Endothelial cell (in vitro differentiated cells): Measurements from ENCODE around the gene HDAC4. TPM values are rescaled to one million over a fixed set of nuclear protein-coding genes. Genes with fewer than 3 reads are reported as not detected.

Experiments used
- DNase-seq: peaks from one replicate; pipeline ENCODE4 v3.0.0; 2021; ENCODE audit warnings: low spot score
- H3K27ac Mint-ChIP-seq: one replicate; pipeline ENCODE4 v1.8.0; 2021; ENCODE audit warnings: mixed read lengths, inconsistent platforms; ENCODE audit not compliant: unreplicated experiment
- H3K27me3 Mint-ChIP-seq: one replicate; pipeline ENCODE4 v1.8.0; 2021; ENCODE audit warnings: mild to moderate bottlenecking, moderate library complexity, mixed read lengths, inconsistent platforms; ENCODE audit not compliant: unreplicated experiment
- H3K36me3 Mint-ChIP-seq: one replicate; pipeline ENCODE4 v1.8.0; 2021; ENCODE audit warnings: mild to moderate bottlenecking, low read depth, mixed read lengths, inconsistent platforms; ENCODE audit not compliant: unreplicated experiment
- H3K4me1 Mint-ChIP-seq: one replicate; pipeline ENCODE4 v1.8.0; 2021; ENCODE audit warnings: mild to moderate bottlenecking, mixed read lengths, inconsistent platforms; ENCODE audit not compliant: unreplicated experiment
- H3K4me3 Mint-ChIP-seq: one replicate; pipeline ENCODE4 v1.8.0; 2021; ENCODE audit warnings: mild to moderate bottlenecking, mixed read lengths, inconsistent platforms; ENCODE audit not compliant: unreplicated experiment
- H3K9me3 Mint-ChIP-seq: one replicate; pipeline ENCODE4 v1.8.0; 2021; ENCODE audit warnings: mixed read lengths, inconsistent platforms; ENCODE audit not compliant: unreplicated experiment
- total RNA-seq: library from RNA; stranded (reverse); fragmentation: NEBNext Ultra II Directional; extraction: Animal tissue kit (Norgen Biotek cat#: 25700); gene quantifications from one replicate; pipeline ENCODE4 v1.2.1, GENCODE V29; 2021; ENCODE audit not compliant: unreplicated experiment
- TF ChIP-seq, protein P1 (sequence below): fragments of 200-600 bp; sonication (generic); IDR thresholded peaks from one replicate; pipeline ENCODE4 v1.5.0; 2021; ENCODE audit warnings: antibody characterized with exemption; ENCODE audit not compliant: unreplicated experiment

Gene HDAC4
- total RNA-seq, 1 donor from 2014 or later = 26.0 TPM

DNA sequence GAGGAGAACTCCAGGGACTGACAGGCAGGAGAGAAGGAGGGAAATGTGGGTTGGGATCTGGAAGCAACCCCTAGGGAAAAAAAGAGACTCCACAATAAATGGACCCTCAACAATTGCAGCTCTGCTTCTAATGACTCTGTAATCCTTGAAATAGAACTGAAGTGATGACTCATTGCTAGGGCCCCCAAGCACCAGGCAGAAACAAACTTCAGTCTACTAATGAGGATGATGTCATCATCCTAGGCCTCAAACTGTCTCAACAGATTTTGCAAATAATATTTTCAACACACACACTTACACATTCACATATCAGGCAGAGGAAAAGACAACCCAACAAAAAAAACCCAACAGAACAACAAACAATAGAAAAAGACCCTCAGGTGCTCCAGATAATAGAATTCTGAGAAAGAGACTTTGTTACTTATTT lies 143.3 kb downstream of the HDAC4 start:
- Mint-ChIP-seq H3K36me3 (no peaks in the 10 kb centered on the region), H3K9me3 (no peaks in the 10 kb centered on the region), H3K27ac (no peak overlapping the region), H3K27me3 (peaks cover 7% of the 10 kb centered on the region), H3K4me3 (no peak overlapping the region), H3K4me1 (peaks cover 6% of the 10 kb centered on the region)
- DNase-seq = no peak
- TF ChIP-seq, protein P1, sequence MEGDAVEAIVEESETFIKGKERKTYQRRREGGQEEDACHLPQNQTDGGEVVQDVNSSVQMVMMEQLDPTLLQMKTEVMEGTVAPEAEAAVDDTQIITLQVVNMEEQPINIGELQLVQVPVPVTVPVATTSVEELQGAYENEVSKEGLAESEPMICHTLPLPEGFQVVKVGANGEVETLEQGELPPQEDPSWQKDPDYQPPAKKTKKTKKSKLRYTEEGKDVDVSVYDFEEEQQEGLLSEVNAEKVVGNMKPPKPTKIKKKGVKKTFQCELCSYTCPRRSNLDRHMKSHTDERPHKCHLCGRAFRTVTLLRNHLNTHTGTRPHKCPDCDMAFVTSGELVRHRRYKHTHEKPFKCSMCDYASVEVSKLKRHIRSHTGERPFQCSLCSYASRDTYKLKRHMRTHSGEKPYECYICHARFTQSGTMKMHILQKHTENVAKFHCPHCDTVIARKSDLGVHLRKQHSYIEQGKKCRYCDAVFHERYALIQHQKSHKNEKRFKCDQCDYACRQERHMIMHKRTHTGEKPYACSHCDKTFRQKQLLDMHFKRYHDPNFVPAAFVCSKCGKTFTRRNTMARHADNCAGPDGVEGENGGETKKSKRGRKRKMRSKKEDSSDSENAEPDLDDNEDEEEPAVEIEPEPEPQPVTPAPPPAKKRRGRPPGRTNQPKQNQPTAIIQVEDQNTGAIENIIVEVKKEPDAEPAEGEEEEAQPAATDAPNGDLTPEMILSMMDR = no peak

DNA sequence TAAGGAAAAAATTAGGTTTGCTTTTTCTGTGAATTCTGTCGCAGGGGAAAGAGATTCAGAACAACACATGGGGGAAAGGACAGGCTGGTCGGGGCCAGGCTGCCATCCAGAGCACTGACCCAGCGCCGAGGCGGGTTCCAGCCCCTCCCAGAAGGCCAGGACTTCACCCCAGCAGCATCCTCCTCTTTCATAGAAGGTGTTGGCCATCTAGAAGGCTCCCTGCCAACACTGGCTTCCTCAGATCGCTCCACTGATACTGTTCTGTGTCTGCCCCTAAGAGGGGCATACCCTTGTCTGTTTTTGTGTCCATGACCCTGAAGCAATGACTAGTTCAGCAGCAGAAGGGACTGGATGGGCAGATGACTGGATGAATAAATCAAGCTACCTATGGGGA lies 144.5 kb downstream of the HDAC4 start:
- Mint-ChIP-seq H3K36me3 (no peaks in the 10 kb centered on the region), H3K4me3 (no peak overlapping the region), H3K27ac (no peak overlapping the region), H3K9me3 (no peaks in the 10 kb centered on the region), H3K27me3 (peaks cover 7% of the 10 kb centered on the region), H3K4me1 (peaks cover 6% of the 10 kb centered on the region)
- DNase-seq = no peak
- TF ChIP-seq, protein P1 = no peak

DNA sequence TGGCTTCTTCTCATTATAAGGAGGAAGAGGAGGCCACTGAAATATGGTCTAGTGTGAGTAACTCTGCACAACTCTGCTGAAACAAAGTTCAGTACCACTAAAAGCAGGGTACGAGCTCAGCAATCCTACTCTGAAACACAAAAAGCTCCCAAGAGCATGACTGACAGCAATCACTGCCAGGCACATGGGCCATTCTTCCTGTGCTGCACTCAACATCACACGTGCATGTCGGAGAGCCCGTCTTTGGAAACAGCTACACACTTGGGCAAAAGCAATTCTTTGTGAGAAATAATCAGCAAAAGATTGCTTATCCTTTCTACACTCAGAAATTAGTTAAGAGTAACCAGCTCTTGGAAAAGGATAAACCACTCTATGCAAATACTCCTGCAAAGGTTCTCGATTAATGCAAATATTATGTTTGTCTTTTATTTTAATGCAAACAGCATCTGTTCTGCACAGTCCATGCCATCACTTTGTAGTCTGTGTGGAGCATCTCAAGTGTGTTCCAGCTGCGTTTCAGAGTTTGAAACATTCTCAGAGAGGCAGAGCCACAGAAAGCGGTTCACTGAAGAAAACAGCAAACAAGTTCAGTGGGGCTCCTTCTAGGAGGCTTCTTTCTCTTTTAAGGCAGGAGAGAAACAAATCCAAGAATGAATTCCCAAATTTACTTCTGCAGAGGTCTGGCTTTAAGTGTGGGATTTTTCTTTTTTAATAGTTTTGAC lies 145.0 kb downstream of the HDAC4 start:
- no peak for DNase-seq
- H3K4me3 Mint-ChIP-seq = no peak overlapping the region
- H3K9me3 Mint-ChIP-seq = no peaks in the 10 kb centered on the region
- no peak overlapping the region for H3K27ac Mint-ChIP-seq
- peaks cover 5% of the 10 kb centered on the region for H3K27me3 Mint-ChIP-seq
- no peaks in the 10 kb centered on the region for H3K36me3 Mint-ChIP-seq
- TF ChIP-seq, protein P1 = no peak
- peaks cover 6% of the 10 kb centered on the region for H3K4me1 Mint-ChIP-seq

DNA sequence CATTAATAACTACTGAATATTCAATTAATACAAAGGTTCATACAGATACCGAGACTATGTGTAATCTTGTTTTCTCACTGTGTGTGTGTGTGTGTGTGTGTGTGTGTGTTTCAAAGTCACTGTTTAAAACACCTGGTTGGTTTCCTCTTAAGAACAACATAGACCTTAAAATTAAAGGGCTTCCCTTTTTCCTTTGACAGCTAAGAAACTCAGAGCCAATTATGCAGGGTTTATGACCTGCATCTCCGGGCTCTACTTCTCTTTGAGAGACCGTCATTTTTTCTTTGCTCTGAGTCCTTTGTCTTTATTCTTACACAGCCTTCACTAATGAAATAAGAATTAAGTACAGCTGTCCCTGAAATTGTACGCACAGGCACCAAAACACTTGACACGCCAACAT lies 145.6 kb downstream of the HDAC4 start:
- Mint-ChIP-seq H3K4me1 (peaks cover 6% of the 10 kb centered on the region), H3K27ac (no peak overlapping the region), H3K9me3 (no peaks in the 10 kb centered on the region), H3K27me3 (peaks cover 5% of the 10 kb centered on the region), H3K36me3 (no peaks in the 10 kb centered on the region), H3K4me3 (no peak overlapping the region)
- TF ChIP-seq, protein P1 = no peak
- DNase-seq = no peak

DNA sequence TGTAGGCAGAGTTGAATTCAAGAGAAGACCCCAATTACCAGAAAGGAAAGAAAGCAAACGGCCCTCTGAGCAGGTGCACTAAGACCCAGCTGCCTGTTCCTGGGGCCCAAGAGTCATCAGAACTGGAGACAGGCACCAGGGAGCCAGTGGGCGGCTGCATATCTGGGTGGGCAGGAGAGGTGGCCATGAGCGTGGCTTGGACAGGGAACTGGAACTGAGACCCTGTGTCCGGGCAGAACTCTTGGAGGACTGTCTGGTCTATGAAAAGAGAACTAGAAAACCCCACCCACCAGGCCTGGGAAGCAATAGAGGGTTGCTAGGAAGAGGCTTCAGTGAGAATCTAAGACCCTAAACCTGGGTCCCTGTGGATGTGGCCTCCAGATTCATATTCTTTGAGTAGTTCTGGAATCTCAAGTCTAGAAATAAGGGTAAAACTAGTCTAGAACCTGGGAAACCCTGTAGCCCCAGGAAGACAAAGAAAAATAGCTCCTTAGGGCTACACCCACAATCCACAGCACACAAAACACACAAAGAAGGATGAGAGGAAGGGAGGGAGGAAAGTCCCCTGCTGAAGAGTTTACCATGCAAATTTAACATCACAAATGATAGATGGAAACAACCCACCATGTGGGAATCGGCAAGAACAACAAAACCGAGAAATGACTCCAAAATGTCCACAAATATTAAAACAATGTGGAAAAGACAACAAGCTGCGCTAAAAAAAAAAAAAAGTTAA lies 147.0 kb downstream of the HDAC4 start:
- Mint-ChIP-seq H3K36me3 (no peaks in the 10 kb centered on the region), H3K4me3 (no peak overlapping the region), H3K27ac (no peak overlapping the region), H3K9me3 (no peaks in the 10 kb centered on the region), H3K4me1 (peaks cover 6% of the 10 kb centered on the region), H3K27me3 (no peaks in the 10 kb centered on the region)
- DNase-seq = no peak
- TF ChIP-seq, protein P1 = no peak
